GM21576 (cell line): ENCODE results near the gene TMEM128.
"Not testable (repeated sequence)": the region's sequence is repeated elsewhere in the genome, so short reads cannot be mapped to it uniquely, and the experiment has no call there.

Source experiments
- ATAC-seq: cut with Tn5 transposase; IDR thresholded peaks from one replicate; pipeline ENCODE4 v1.9.1; 2021; ENCODE audit warnings: mild to moderate bottlenecking, moderate library complexity; ENCODE audit not compliant: unreplicated experiment

TMEM128 gene

GRCh38 chr4:4256799-4257198, 8.8 kb upstream of the TMEM128 start:
- ATAC-seq: no peak

- no peak for ATAC-seq
Measured at GRCh38 chr4:4254666-4255065, 6.6 kb upstream of the TMEM128 start.

GRCh38 chr4:4254199-4254598, 6.2 kb upstream of the TMEM128 start:
- ATAC-seq: no peak

GRCh38 chr4:4249866-4250265, 1.8 kb upstream of the TMEM128 start:
- no peak for ATAC-seq

GRCh38 chr4:4249342-4249741, 1.3 kb upstream of the TMEM128 start:
- not testable (repeated sequence) for ATAC-seq

GRCh38 chr4:4248885-4249203, 821 bp upstream of the TMEM128 start:
- no peak for ATAC-seq

- no peak for ATAC-seq
Measured at GRCh38 chr4:4247696-4248028, 361 bp downstream of the TMEM128 start.

GRCh38 chr4:4245172-4245571, 2.9 kb downstream of the TMEM128 start:
- no peak for ATAC-seq

- not testable (repeated sequence) for ATAC-seq
Measured at GRCh38 chr4:4239551-4239950, 8.5 kb downstream of the TMEM128 start.

GRCh38 chr4:4233610-4234009, 14.4 kb downstream of the TMEM128 start:
- ATAC-seq: no peak

GRCh38 chr4:4228356-4228668, 19.7 kb downstream of the TMEM128 start:
- no peak for ATAC-seq

GRCh38 chr4:4227510-4228355, 20.3 kb downstream of the TMEM128 start:
- no peak for ATAC-seq

GRCh38 chr4:4226606-4227438, 21.2 kb downstream of the TMEM128 start, which contains the start of gene OTOP1:
TSS of gene OTOP1 (minus strand) at chr4:4226929. CDS start at chr4:4226864, 65 bp downstream.
- ATAC-seq: no peak

GRCh38 chr4:4225915-4226605, 22.0 kb downstream of the TMEM128 start:
- no peak for ATAC-seq

- ATAC-seq: no peak
Measured at GRCh38 chr4:4217113-4217512, 30.9 kb downstream of the TMEM128 start.

GRCh38 chr4:4216648-4217047, 31.4 kb downstream of the TMEM128 start:
- no peak for ATAC-seq

- ATAC-seq: not testable (repeated sequence)
Measured at GRCh38 chr4:4213674-4214073, 34.3 kb downstream of the TMEM128 start.

- no peak for ATAC-seq
Measured at GRCh38 chr4:4206204-4206603, 41.8 kb downstream of the TMEM128 start.

GRCh38 chr4:4204401-4204745, 43.6 kb downstream of the TMEM128 start:
- no peak for ATAC-seq

- ATAC-seq: no peak
Measured at GRCh38 chr4:4203688-4204400, 44.2 kb downstream of the TMEM128 start.

- no peak for ATAC-seq
Measured at GRCh38 chr4:4202510-4202909, 45.5 kb downstream of the TMEM128 start.
